Measurements from ENCODE around the gene PCCA. TPM values are rescaled to one million over a fixed set of nuclear protein-coding genes. Genes with fewer than 3 reads are reported as not detected.

The PCCA gene
- total RNA-seq, 4 donors from 2014 or later = 29.5 to 55.5 (median 38.3) TPM

DNA sequence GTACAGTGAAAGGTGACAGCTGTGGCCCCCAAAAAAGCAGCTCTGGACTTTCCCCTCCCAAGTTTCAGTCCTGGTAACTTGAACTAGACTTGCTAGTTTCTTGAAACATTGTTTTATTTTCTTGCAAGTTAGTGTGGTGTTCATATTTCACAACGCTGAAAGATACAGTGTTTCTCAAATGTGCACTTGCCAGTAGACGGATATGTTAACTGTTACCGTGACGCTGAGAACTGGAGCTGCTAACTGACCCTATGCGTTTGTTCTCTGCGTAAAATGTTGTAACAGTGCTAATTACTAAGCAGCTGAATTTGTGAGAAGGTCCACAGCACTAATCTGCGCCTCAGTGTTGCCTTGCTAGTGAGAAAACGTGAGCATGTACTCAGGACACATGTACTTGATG, 420.1 kb downstream of the PCCA start:
- Histone ChIP-seq H3K4me3 (no peak overlapping the region), H3K36me3 (no peaks in the 10 kb centered on the region), H3K4me1 (peaks cover 0 to 8% (median 0%) of the 10 kb centered on the region in 4 donors), H3K9me3 (no peaks in the 10 kb centered on the region), H3K27ac (no peak overlapping the region), H3K27me3 (no peaks in the 10 kb centered on the region)
- TF ChIP-seq, protein P1, sequence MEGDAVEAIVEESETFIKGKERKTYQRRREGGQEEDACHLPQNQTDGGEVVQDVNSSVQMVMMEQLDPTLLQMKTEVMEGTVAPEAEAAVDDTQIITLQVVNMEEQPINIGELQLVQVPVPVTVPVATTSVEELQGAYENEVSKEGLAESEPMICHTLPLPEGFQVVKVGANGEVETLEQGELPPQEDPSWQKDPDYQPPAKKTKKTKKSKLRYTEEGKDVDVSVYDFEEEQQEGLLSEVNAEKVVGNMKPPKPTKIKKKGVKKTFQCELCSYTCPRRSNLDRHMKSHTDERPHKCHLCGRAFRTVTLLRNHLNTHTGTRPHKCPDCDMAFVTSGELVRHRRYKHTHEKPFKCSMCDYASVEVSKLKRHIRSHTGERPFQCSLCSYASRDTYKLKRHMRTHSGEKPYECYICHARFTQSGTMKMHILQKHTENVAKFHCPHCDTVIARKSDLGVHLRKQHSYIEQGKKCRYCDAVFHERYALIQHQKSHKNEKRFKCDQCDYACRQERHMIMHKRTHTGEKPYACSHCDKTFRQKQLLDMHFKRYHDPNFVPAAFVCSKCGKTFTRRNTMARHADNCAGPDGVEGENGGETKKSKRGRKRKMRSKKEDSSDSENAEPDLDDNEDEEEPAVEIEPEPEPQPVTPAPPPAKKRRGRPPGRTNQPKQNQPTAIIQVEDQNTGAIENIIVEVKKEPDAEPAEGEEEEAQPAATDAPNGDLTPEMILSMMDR (IDR thresholded peaks at IDR 0.05) = no peak
- no peak for TF ChIP-seq EP300 (IDR thresholded peaks at IDR 0.05)
- TF ChIP-seq POLR2A (IDR thresholded peaks at IDR 0.05) = no peak
- 90 to 95% methylated on average over 8 of the region's 8 CpGs for WGBS, 2 donors
- DNase-seq (ENCODE audit: low spot score in 2 of 2) = no peak

DNA sequence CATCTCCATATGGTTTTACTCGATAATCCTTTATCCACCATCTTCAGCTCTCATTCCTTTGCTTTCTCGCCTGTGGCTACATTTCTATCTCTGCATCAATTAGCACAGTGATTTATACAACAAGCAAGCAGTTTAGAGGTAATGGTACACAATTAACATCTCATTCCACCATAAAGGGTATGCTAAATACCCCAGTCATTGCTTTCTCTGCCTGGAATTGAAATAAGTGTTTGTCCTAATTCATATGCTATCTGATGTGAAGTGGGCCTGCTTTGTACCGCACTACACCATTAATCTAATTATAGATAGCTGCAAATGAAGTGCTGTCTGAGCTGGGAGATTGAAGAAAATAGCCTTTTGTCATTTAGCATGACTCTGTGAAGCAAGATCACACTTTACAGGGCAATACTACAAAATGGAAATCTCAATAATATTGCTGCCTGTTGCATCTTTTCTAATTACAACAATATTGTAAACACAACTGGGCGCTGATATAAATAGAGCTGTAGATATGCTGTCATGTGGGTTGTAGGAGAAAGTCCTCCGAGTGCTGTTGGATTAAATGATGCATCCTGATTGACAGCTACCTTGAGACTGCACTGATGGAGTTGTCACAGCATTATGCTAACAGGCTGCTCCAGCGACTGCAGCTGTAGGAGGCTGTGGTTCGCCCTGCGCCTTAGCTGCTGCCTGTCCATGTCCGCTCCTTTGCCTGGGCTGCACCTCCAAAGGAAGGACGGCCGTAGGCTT, 421.5 kb downstream of the PCCA start:
- WGBS, 2 donors = 88 to 92% methylated on average over 11 of the region's 11 CpGs
- Histone ChIP-seq H3K27me3 (no peaks in the 10 kb centered on the region), H3K9me3 (no peaks in the 10 kb centered on the region), H3K27ac (no peak overlapping the region), H3K4me1 (peaks cover 0 to 16% (median 0%) of the 10 kb centered on the region in 4 donors), H3K36me3 (peaks cover 0 to under 1% (median 0%) of the 10 kb centered on the region in 3 donors), H3K4me3 (no peak overlapping the region)
- no peak for TF ChIP-seq EP300 (IDR thresholded peaks at IDR 0.05)
- TF ChIP-seq POLR2A (IDR thresholded peaks at IDR 0.05) = no peak
- TF ChIP-seq, protein P1 (IDR thresholded peaks at IDR 0.05) = no peak
- DNase-seq (ENCODE audit: low spot score in 2 of 2) = no peak

DNA sequence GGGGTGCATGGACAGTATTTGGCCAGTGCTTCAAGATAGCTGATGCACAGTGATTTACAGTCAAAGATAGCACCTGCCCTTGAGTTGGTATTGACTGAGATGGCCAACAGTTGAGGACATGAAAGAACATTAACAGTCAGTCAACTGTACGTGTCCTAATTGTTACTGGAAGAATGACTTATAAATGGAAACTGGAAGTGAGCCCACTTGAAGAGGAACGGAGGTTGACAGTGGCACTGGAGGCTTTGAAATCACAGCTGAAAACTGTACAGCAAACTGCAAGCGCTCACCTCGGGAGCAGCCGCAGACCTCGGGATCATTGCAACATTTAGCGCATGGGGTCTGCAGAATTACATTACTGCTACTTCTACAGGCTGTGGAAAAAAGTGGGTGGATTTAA, 422.6 kb downstream of the PCCA start:
- Histone ChIP-seq H3K4me1 (peaks cover 0 to 16% (median 0%) of the 10 kb centered on the region in 4 donors), H3K27ac (no peak overlapping the region), H3K36me3 (peaks cover 0 to 7% (median 0%) of the 10 kb centered on the region in 3 donors), H3K9me3 (no peaks in the 10 kb centered on the region), H3K4me3 (no peak overlapping the region), H3K27me3 (no peaks in the 10 kb centered on the region)
- TF ChIP-seq, protein P1 (IDR thresholded peaks at IDR 0.05) = no peak
- no peak for TF ChIP-seq EP300 (IDR thresholded peaks at IDR 0.05)
- TF ChIP-seq POLR2A (IDR thresholded peaks at IDR 0.05) = no peak
- WGBS, 2 donors = 76 to 85% methylated on average over 7 of the region's 7 CpGs
- DNase-seq (ENCODE audit: low spot score in 2 of 2) = no peak

DNA sequence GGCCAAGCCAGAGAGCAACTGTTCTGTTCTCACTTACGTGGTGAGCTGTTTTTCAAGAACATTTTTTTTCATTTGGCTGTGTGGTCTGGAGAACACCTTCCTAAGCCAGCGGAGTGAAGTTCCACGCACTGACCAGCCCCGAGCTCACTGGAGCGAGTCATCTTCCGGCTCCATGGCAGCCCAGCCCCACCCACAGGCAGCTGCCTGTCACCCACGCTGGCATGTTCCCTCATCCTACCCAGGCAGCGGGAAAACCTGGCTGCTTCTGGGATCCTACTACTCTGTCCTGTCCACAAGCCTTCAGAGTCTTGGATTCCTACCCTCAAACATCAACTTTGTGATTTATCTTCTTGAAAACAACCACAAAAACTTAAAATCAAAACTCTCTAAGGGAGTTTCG, 423.5 kb downstream of the PCCA start:
- WGBS, 2 donors = 94 to 96% methylated on average over 9 of the region's 9 CpGs
- H3K4me3 ChIP-seq = no peak overlapping the region
- H3K9me3 ChIP-seq = no peaks in the 10 kb centered on the region
- H3K36me3 ChIP-seq = peaks cover 0 to 7% (median 0%) of the 10 kb centered on the region in 3 donors
- H3K27ac ChIP-seq = no peak overlapping the region
- no peak for DNase-seq (ENCODE audit: low spot score in 2 of 2)
- no peaks in the 10 kb centered on the region for H3K27me3 ChIP-seq
- H3K4me1 ChIP-seq = peaks cover 0 to 16% (median 0%) of the 10 kb centered on the region in 4 donors
- TF ChIP-seq EP300 (IDR thresholded peaks at IDR 0.05) = no peak
- TF ChIP-seq POLR2A (IDR thresholded peaks at IDR 0.05) = no peak
- TF ChIP-seq, protein P1 (IDR thresholded peaks at IDR 0.05) = no peak

DNA sequence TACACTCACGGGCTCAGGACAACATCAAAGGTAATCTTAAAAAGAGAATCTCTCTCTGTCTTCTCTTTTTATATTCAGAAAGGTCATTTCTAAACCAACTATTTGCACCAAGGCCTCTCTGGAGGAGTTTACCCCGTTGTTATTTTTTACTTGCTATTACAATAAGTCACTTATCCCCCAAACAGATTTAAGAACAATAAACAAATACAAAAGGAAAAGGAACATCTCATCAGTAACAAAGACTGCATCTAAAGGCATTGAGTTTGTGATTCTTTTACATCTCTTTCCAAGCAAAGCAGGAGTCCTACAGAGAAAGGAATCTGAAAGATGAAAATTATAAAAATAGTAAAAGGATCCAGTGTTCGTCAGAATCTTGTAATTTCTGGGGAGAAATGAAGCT, 424.3 kb downstream of the PCCA start:
- Histone ChIP-seq H3K9me3 (no peaks in the 10 kb centered on the region), H3K27me3 (no peaks in the 10 kb centered on the region), H3K4me3 (no peak overlapping the region), H3K4me1 (peaks cover 0 to 16% (median 0%) of the 10 kb centered on the region in 4 donors), H3K27ac (no peak overlapping the region), H3K36me3 (peaks cover 0 to 7% (median 0%) of the 10 kb centered on the region in 3 donors)
- TF ChIP-seq POLR2A (IDR thresholded peaks at IDR 0.05) (no peak), EP300 (IDR thresholded peaks at IDR 0.05) (no peak)
- TF ChIP-seq, protein P1 (IDR thresholded peaks at IDR 0.05) = no peak
- WGBS, 2 donors = 47 to 55% methylated on average over 3 of the region's 3 CpGs
- DNase-seq (ENCODE audit: low spot score in 2 of 2) = no peak

Data from tibial nerve (tissue), 4 donors.